ENCODE measurements around the gene LTB4R2.

LTB4R2 gene

GRCh38 chr14:24290746-24291145, 19.2 kb upstream of the LTB4R2 start:
- H3K4me3 ChIP-seq (ENCODE audit: control insufficient read depth, low read depth, low read length), result no peak overlapping the region
- no peak for TF ChIP-seq CTCF (IDR thresholded peaks at IDR 0.05; ENCODE audit: control insufficient read depth, insufficient read depth, low read depth, low read length, missing control alignments)
- no peak for DNase-seq (ENCODE audit: low read depth)

- no peak for TF ChIP-seq CTCF (IDR thresholded peaks at IDR 0.05; ENCODE audit: control insufficient read depth, insufficient read depth, low read depth, low read length, missing control alignments)
- DNase-seq (ENCODE audit: low read depth), result no peak
- H3K4me3 ChIP-seq (ENCODE audit: control insufficient read depth, low read depth, low read length), result no peak overlapping the region
Measured at GRCh38 chr14:24291446-24292117, 18.4 kb upstream of the LTB4R2 start.

GRCh38 chr14:24292118-24292807, 17.7 kb upstream of the LTB4R2 start:
- TF ChIP-seq CTCF (IDR thresholded peaks at IDR 0.05; ENCODE audit: control insufficient read depth, insufficient read depth, low read depth, low read length, missing control alignments), result no peak
- DNase-seq (ENCODE audit: low read depth), result no peak

GRCh38 chr14:24293525-24293924, 16.4 kb upstream of the LTB4R2 start:
- no peak overlapping the region for H3K4me3 ChIP-seq (ENCODE audit: control insufficient read depth, low read depth, low read length)
- DNase-seq (ENCODE audit: low read depth), result no peak
- no peak for TF ChIP-seq CTCF (IDR thresholded peaks at IDR 0.05; ENCODE audit: control insufficient read depth, insufficient read depth, low read depth, low read length, missing control alignments)

More at GRCh38 chr14:24292118-24292807, 17.7 kb upstream of the LTB4R2 start:
- no peak overlapping the region for H3K4me3 ChIP-seq (ENCODE audit: control insufficient read depth, low read depth, low read length)

- TF ChIP-seq CTCF (IDR thresholded peaks at IDR 0.05; ENCODE audit: control insufficient read depth, insufficient read depth, low read depth, low read length, missing control alignments), result peak; percentile 83
- H3K4me3 ChIP-seq (ENCODE audit: control insufficient read depth, low read depth, low read length), result no peak overlapping the region
- peak; percentile 67 for DNase-seq (ENCODE audit: low read depth)
Measured at GRCh38 chr14:24296341-24297157, 13.4 kb upstream of the LTB4R2 start.

GRCh38 chr14:24297190-24297964, 12.6 kb upstream of the LTB4R2 start:
- TF ChIP-seq CTCF (IDR thresholded peaks at IDR 0.05; ENCODE audit: control insufficient read depth, insufficient read depth, low read depth, low read length, missing control alignments), result peak; percentile 44
- no peak overlapping the region for H3K4me3 ChIP-seq (ENCODE audit: control insufficient read depth, low read depth, low read length)
- no peak for DNase-seq (ENCODE audit: low read depth)
